NCI-H187 treated with DMSO at 0.1 percent for 48 hours (cell line): ENCODE results near the gene ZNF76.
"Not testable (repeated sequence)": the region's sequence is repeated elsewhere in the genome, so short reads cannot be mapped to it uniquely, and the experiment has no call there.

Source experiments
- DNase-seq: peaks from one replicate; lab custom pipeline; 2025; lab: John Stamatoyannopoulos, UW

Gene ZNF76

GRCh38 chr6:35300848-35301247, 41.3 kb downstream of the ZNF76 start:
- DNase-seq: no peak

DNA sequence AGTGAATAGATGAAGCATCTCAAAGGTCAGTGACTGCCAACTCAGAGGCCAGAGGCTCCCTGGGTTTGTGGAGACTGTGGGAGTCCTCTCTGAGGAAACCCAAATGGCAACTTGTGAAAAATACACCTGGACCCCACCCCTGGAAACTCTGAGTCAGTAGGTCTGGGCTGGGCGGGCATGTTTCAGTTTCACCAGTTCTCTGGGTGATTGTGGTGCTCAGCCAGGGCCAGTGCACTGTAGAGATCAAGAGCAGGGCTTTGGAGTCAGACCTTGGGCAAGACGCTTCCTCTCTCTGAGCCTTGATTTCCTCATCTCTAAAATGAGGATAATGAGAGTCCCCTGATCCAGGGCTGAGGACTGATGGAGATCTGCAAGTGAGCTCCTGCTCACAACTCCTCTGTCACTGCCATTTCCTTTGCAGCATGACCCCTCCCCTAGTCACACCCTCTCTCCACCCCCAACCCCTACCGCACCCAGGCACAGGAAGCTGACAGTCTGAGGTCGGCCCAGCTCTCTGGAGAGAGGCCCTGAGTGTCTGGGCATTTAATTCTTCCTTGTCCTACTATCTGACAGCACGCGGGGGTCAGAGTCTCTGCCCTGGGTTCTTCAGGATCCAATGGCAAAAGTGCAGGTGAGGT, 43.2 kb downstream of the ZNF76 start:
- DNase-seq: no peak

DNA sequence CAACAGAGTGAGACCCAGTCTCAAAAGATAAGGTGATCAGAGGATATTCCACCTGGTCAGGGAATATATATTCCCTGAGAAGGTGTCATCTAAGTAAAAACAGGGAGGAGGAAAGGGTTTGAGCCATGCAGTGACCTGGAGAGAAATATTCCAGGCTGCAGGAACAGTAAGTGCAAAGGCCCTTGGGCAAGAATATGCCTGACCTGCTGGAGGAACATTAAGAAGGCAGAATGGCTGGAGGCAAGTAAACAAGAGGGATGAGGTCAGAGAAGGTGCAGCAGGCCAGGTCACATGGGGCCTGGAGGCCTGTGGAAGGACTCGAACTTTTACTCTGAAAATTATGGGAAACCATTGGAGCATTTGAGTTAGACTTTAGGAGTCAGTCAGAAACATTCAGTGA, 44.8 kb downstream of the ZNF76 start:
- DNase-seq: no peak

DNA sequence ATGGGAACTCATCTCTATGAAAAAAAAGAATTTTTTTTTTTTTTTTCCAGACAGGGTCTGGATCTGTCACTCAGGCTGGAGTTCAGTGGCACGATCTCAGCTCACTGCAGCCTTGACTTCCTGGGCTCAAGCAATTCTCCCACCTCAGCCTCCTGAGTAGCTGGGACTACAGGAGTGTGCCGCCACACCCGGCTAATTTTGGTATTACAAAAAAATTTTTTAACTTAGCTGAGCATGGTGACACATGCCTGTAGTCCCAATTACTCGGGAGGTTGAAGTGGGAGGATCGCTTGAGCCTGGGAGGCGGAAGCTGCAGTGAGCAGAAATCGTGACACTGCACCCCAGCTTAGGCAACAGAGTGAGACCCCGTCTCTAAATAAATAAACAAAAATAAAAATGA, 45.6 kb downstream of the ZNF76 start:
- no peak for DNase-seq

- not testable (repeated sequence) for DNase-seq
These were observed 47.6 kb downstream of the ZNF76 start for GRCh38 chr6:35307138-35307537.

DNA sequence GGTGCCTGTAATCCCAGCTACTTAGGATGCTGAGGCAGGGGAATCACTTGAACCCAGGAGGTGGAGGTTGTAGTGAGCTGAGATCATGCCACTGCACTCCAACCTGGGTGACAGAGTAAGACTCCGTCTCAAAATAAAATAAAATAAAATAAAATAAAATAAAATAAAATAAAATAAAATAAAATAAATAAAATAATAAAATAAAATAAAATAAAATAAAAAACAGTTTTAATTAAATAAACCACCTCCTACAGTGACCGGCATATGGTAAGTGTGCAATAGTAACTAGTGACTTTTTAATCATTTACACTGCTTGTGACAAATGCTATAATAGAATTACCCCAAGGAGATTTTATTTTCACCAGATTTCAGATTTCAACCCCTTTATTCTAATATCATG, 49.0 kb downstream of the ZNF76 start:
- not testable (repeated sequence) for DNase-seq

DNA sequence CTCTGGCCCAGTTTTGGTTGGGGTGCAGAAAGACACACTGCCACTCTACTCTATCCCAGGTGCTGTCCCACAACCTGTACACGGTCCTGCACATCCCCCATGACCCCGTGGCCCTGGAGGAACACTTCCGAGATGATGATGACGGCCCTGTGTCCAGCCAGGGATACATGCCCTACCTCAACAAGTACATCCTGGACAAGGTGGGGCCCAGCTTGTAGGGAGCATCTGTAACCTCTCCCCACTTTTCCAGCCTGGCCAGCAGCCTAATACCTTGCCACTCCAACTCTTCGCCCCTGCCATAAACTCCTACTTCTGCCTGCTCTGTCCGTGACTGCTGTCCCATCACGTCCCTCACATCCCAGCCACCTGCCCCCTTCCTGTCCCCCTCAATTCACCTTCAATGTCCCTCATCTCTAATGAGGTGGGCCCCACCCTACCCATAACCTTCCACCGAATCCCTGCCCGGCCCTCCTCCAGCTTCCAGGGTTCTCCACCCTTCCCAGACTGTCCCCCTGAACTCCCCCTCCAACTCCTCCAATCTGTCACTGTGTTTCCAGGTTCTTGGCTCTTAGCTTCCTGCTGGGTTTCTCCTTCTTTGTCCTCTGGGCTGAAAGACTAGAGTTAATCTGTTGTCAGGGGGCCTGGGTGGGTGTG, 50.2 kb downstream of the ZNF76 start:
- DNase-seq: no peak

GRCh38 chr6:35310265-35310831, 50.8 kb downstream of the ZNF76 start:
- no peak for DNase-seq

GRCh38 chr6:35311390-35312075, 52.0 kb downstream of the ZNF76 start:
- DNase-seq: no peak

DNA sequence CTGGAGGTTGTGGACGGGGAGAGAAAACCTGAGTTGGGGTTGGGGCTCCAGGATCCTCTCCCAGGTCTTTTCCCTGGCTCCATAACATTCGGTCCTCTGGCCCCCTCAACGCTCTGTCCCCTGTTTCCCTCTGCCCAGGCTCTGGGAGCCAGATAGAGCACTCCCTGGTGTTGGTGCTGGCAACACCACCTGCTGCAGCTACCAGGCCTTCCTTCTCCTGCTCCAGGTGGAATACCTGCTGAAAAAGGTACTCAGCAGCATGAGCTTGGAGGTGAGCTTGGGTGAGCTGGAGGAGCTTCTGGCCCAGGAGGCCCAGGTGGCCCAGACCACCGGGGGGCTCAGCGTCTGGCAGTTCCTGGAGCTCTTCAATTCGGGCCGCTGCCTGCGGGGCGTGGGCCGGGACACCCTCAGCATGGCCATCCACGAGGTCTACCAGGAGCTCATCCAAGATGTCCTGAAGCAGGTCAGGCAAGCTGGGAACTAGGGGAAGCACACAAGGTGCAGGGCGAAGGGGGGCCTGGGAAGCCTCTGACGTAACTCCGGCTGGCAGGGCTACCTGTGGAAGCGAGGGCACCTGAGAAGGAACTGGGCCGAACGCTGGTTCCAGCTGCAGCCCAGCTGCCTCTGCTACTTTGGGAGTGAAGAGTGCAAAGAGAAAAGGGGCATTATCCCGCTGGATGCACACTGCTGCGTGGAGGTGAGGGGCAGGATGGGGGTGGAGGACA, 52.7 kb downstream of the ZNF76 start:
- DNase-seq: no peak

- DNase-seq: no peak
These were observed 53.3 kb downstream of the ZNF76 start for GRCh38 chr6:35312807-35313206.

GRCh38 chr6:35317483-35318195, 58.1 kb downstream of the ZNF76 start:
- no peak for DNase-seq

DNA sequence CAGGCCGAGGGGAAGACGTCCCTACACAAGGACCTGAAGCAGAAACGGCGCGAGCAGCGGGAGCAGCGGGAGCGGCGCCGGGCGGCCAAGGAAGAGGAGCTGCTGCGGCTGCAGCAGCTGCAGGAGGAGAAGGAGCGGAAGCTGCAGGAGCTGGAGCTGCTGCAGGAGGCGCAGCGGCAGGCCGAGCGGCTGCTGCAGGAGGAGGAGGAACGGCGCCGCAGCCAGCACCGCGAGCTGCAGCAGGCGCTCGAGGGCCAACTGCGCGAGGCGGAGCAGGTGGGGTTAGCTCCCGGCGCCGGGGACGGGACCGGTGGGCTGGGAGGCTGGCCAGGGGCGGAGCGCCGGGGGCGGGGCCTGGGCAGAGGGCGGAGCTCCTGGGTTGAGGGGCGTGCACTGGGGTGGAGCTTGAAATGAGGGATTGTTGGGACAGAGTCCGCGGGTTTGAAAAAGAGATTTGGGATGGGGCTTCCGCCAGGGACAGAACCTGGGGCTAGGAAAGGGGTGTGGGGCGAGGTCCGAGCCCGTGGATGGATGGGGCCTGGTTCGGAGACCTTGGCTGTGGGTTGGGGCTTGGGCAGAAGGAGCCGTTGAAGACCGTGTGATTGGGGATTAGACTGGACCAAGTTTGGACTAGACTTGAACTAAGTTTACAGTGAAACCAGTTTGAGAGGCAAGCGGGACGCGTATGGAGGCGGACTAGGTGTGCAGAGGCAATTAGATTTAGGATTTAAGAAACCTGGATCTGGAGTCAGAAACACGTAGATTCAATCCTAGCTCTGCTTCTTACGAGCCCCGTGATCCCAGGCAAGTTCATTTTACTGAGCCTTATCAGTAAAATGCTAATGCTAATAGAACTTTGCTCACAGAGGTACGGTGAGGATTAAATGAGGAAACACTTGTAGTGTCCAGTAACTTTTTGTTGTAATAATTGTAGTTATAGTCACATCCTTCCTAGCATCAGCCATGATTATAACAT, 58.9 kb downstream of the ZNF76 start:
- DNase-seq: peak; percentile 25

- no peak for DNase-seq
These were observed 60.0 kb downstream of the ZNF76 start for GRCh38 chr6:35319346-35320030.

GRCh38 chr6:35320031-35320410, 60.5 kb downstream of the ZNF76 start:
- no peak for DNase-seq

DNA sequence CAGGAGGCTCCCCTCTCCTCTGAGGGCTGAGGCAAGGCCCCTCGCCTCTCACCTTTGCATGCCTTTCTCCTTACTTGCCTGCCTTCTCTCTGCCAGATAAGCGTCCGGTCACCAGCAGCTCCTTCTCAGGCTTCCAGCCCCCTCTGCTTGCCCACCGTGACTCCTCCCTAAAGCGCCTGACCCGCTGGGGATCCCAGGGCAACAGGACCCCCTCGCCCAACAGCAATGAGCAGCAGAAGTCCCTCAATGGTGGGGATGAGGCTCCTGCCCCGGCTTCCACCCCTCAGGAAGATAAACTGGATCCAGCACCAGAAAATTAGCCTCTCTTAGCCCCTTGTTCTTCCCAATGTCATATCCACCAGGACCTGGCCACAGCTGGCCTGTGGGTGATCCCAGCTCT, 61.6 kb downstream of the ZNF76 start:
- no peak for DNase-seq

DNA sequence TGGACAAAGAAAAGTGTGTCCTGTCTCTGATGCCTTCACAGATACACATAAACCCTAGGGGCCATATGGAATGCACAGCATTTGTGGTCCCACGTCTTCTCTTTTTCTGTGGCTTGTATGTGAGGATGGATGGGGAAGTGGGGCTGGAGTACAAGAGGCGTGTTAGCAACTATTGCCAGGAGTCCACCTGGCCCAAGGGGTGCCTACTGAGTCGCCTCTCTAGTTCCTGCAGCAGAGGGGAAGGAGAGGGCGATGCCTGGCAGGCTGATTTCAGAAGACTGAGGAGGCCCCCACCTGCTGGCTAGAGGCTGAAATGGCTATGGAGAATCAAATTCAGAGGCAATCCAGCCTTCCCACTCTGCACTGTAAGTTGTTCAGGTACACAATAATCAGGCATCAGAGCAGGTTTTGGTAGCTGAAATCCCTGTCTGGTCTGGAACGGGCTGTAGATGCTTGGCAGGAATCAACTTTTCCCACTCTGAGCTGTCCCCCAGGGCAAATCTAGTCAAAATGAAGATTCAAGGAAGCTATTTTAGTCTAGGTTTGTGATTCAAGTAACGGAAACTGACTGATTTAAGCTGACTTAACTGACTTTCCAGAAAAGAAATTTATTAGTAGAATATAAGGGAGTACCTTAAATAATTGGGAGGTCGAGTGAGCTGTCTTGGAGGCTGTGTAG, 68.0 kb downstream of the ZNF76 start:
- no peak for DNase-seq

DNA sequence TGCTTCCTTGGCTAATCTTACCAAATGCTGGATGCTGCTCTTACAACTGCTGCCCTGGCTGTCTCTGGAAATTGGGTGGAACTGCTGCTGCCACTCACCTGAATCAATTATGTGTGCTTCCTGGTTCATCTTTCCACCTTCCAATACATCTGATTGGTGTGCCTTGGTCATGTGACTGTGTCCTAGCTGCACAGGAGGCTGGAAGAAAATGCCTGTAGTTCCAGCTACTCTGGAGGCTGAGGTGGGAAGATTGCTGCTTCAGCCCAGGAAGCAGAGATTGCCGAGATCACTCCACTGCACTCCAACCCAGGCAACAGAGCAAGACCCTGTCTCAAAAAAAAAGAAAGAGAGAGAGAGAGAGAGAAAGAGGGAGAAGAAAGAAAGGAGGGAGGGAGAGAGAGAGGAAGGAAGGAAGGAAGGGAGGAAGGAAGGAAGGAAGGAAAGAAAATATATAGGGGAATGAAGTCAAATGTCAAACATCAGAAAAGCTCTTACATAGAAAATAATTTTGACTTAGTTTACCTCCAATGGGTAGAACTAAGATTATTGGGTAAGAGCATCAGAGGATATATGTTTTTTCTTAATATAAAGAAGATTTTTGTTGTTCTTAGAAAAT, 68.7 kb downstream of the ZNF76 start:
- DNase-seq: no peak

GRCh38 chr6:35328965-35329364, 69.4 kb downstream of the ZNF76 start:
- not testable (repeated sequence) for DNase-seq
